Embryonic facial prominence (tissue), 1 donor: ENCODE measurements around the gene SF3B5.
"Not testable (repeated sequence)": the region's sequence is repeated elsewhere in the genome, so short reads cannot be mapped to it uniquely, and the experiment has no call there.

Experiments used
- DNase-seq: peaks from one replicate; pipeline ENCODE4 v3.0.0-alpha.2; 2016; ENCODE audit errors: extremely low spot score

The SF3B5 gene

GRCh38 chr6:144063744-144064401, 31.5 kb downstream of the SF3B5 start:
- DNase-seq, result no peak

GRCh38 chr6:144063246-144063743, 32.1 kb downstream of the SF3B5 start:
- no peak for DNase-seq

DNA sequence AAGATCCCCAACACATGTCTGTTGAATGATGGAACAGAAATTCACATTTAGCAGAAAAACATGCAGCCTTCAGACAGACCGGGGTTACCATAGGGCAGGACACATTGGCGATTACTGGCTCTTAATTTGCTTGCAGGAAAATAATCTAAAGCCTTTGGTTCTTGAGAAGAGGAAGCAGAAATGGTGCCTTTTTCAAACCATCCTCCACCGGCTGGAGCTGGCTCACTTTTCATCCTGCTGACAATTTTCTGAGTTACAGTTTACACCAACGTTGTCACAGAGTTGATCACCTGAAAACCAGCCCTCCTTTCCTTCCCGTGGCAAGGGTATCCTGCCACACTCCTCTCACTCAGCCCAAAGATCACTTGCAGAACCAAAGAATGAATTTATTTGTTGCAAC, 32.6 kb downstream of the SF3B5 start:
- DNase-seq, result no peak

GRCh38 chr6:144059139-144059538, 36.2 kb downstream of the SF3B5 start:
- no peak for DNase-seq

- DNase-seq, result no peak
Observed at GRCh38 chr6:144055121-144055931, 40.0 kb downstream of the SF3B5 start.

GRCh38 chr6:144053601-144054000, 41.8 kb downstream of the SF3B5 start:
- no peak for DNase-seq

GRCh38 chr6:144052488-144052887, 42.9 kb downstream of the SF3B5 start:
- DNase-seq, result no peak

- no peak for DNase-seq
Observed at GRCh38 chr6:144049386-144049785, 46.0 kb downstream of the SF3B5 start.

DNA sequence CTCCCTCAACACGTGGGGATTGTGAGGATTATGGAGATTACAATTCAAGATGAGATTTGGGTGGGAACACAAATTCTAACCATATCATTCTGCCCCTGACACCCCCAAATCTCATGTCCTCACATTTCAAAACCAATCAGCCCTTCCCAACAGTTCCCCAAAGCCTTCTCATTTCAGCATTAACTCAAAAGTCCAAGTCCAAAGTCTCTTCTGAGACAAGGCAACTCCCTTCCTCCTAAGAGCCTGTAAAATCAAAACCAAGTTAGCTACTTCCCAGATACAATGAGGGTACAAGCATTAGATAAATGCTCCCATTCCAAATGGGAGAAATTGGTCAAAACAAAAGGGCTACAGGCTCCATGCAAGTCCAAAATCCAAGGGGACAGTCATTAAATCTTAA, 47.7 kb downstream of the SF3B5 start:
- DNase-seq, result no peak

DNA sequence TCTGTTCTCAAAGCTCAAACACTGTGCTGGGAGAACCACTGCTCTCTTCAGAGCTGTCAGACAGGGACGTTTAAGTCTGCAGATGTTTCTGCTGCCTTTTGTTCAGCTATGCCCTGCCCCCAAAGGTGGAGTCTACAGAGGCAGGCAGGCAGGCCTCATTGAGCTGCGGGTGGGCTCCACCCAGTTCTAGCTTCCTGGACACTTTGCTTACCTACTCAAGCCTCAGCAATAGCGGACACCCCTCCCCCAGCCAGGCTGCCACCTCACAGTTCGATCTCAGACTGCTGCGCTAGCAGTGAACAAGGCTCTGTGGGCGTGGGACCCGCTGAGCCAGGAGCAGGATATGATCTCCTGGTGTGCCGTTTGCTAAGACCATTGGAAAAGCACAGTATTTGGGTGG, 48.7 kb downstream of the SF3B5 start:
- not testable (repeated sequence) for DNase-seq

DNA sequence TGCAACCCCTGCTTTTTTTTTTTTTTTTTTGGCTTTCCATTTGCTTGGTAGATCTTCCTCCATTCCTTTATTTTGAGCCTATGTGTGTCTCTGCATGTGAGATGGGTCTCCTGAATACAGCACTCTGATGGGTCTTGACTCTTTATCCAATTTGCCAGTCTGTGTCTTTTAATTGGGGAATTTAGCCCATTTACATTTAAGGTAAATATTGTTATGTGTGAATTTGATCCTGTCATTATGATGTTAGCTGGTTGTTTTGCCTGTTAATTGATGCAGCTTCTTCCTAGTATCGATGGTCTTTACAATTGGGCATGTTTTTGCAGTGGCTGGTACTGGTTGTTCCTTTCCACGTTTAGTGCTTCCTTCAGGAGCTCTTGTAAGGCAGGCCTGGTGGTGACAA, 50.4 kb downstream of the SF3B5 start:
- not testable (repeated sequence) for DNase-seq
